Measurements from ENCODE around the gene WASF2.

- TF ChIP-seq, protein P1, sequence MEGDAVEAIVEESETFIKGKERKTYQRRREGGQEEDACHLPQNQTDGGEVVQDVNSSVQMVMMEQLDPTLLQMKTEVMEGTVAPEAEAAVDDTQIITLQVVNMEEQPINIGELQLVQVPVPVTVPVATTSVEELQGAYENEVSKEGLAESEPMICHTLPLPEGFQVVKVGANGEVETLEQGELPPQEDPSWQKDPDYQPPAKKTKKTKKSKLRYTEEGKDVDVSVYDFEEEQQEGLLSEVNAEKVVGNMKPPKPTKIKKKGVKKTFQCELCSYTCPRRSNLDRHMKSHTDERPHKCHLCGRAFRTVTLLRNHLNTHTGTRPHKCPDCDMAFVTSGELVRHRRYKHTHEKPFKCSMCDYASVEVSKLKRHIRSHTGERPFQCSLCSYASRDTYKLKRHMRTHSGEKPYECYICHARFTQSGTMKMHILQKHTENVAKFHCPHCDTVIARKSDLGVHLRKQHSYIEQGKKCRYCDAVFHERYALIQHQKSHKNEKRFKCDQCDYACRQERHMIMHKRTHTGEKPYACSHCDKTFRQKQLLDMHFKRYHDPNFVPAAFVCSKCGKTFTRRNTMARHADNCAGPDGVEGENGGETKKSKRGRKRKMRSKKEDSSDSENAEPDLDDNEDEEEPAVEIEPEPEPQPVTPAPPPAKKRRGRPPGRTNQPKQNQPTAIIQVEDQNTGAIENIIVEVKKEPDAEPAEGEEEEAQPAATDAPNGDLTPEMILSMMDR (IDR thresholded peaks at IDR 0.05), result no peak
- no peak for TF ChIP-seq ZFX (IDR thresholded peaks at IDR 0.05; ENCODE audit: borderline replicate concordance)
Observed at GRCh38 chr1:27506703-27507102, 16.7 kb upstream of the WASF2 start.
